Upper lobe of left lung (tissue), 4 donors: ENCODE measurements around the gene EP300.

ENCODE experiments used
- EP300 ChIP-seq, 4 donors: sonication (generic); formaldehyde crosslinking; IDR thresholded peaks; one replicate each; pipeline ENCODE4 v1.5.1; 2017; ENCODE audit warnings: antibody characterized with exemption in 4 of 4, control low read depth in 2 of 4
- POLR2A ChIP-seq, 4 donors: fragments of 450-650 bp; IDR thresholded peaks; one replicate each; pipeline ENCODE4 v1.5.1; 2016 to 2017; ENCODE audit warnings: antibody characterized with exemption in 4 of 4, mild to moderate bottlenecking in 2 of 4
- TF ChIP-seq, protein P1 (sequence below), 6 experiments: fragments of 450-650 bp in 4 of 6; fragments of 200-600 bp in 2 of 6; sonication (generic) in 2 of 6; IDR thresholded peaks; one replicate each; pipeline ENCODE4 v1.5.1; 2016 to 2019; ENCODE audit warnings: antibody characterized with exemption in 6 of 6

- TF ChIP-seq, protein P1, sequence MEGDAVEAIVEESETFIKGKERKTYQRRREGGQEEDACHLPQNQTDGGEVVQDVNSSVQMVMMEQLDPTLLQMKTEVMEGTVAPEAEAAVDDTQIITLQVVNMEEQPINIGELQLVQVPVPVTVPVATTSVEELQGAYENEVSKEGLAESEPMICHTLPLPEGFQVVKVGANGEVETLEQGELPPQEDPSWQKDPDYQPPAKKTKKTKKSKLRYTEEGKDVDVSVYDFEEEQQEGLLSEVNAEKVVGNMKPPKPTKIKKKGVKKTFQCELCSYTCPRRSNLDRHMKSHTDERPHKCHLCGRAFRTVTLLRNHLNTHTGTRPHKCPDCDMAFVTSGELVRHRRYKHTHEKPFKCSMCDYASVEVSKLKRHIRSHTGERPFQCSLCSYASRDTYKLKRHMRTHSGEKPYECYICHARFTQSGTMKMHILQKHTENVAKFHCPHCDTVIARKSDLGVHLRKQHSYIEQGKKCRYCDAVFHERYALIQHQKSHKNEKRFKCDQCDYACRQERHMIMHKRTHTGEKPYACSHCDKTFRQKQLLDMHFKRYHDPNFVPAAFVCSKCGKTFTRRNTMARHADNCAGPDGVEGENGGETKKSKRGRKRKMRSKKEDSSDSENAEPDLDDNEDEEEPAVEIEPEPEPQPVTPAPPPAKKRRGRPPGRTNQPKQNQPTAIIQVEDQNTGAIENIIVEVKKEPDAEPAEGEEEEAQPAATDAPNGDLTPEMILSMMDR (IDR thresholded peaks at IDR 0.05) = no peak
- TF ChIP-seq POLR2A (IDR thresholded peaks at IDR 0.05) (no peak), EP300 (IDR thresholded peaks at IDR 0.05) (no peak)
Measured at GRCh38 chr22:41157083-41157482, 64.7 kb downstream of the EP300 start.
